Germinal center (tissue), 1 donor: ENCODE data around the gene HCN4.
A peak's percentile ranks its signal among the peaks of the same experiment; 100 is the strongest.

Experiments
- DNase-seq: peaks from one replicate; pipeline ENCODE4 v3.0.0; 2012; ENCODE audit warnings: mixed read lengths, low spot score

HCN4 gene

DNA sequence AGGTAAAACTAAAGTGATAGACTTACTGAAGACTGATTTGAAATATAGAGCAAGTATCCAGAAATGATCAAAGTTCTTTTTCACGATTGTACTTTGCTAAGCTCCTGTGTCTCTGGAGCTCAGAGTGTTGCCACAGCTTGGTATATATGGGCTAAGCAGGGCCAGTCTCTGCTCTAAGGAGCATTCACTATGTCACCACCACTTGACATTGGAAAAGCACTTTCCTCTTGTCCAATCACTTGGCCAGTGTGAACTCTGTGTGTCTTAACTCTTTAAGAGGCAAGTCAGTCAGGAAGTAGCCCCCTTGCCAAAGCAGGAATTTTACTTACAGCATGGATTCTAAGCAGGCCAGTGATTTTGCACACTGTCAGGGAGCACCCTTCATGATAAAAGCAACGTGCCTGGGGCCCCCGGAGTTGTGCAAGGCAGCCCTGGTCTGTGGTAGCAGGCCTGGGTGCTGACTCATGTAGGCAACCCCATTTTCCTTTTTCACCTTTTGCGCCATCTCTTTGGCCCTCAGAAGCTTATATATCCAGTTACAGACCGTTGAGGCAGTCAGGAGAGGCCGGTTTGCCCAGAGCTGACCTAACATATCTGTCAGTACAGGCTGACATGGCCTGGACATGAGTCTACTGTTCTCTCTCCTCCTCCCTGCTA is 73.0 kb downstream of the HCN4 start:
- no peak for DNase-seq

DNA sequence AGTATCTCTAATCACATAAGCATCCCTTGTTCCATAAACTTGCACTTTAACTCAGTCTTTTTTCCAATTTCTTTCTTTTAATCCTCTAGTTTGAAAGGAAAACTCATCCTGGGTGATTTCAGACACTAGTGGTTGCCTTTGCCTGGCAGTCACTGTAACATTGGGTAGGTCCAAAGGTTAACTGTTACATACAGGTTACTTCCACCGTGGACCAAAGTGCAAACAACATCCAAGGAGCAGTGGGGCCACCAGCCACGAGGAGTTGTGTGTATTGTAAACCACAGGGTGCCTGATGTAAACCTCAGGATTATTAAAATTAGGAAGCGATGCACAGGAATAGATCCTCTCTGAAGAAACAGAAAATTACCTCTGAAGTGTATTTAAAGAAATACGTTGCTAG is 75.0 kb downstream of the HCN4 start:
- DNase-seq: no peak

DNA sequence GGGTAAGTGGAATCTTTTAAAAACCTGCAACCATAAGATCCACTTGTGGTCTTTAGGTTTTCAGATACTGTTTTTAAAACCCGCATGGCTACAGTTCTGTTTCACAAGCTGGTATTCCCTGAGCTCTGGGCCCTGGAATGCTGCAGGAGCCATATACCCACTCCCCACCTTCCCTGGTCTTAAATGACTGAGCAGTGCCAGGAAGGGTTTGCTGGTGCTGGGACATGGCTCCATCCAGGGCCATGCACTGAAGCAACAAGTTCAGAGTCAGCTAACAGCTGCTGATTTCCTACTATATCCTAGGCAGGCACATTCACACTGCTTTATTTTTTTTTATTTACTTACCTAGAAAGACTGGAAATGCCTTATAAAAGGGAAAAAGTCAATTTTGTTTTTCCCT is 77.3 kb downstream of the HCN4 start:
- no peak for DNase-seq

DNA sequence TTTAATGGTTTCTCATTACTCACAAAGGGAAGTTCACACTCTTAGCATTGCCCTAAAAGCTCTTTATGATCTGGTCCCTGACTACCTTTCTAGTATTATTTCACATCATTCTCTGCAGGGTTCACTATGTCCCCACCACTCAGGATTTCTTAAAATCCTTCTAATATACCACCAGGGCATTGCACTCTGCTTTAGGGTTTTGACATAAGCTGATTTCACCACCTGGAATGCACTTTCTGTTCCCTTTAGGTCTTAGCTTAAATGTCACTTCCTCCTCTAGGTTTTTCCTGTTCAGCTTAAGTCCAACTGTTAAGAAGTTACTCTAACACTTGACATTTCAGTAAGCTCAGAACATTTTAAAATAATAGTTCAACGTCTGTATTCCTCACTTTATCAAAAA is 81.7 kb downstream of the HCN4 start:
- DNase-seq: no peak

DNA sequence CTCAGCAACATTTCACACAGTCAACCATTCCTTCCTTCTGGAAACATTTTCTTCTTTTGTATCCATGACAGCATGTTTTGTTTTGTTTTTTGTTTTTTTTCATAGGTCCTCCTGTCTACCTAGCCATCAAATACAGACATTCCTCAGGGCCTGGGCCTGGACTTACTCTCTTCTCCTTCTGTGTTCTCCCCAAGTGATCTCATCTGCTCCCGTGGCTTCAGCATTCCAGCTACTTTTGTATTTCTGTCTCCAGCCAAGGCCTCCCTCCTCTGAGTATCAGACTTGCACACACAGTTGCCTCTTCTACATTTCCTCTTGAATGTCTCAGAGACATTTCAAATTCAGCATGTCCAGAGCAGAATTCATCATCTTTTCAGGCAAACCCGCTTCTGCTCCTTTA is 82.4 kb downstream of the HCN4 start:
- no peak for DNase-seq

DNA sequence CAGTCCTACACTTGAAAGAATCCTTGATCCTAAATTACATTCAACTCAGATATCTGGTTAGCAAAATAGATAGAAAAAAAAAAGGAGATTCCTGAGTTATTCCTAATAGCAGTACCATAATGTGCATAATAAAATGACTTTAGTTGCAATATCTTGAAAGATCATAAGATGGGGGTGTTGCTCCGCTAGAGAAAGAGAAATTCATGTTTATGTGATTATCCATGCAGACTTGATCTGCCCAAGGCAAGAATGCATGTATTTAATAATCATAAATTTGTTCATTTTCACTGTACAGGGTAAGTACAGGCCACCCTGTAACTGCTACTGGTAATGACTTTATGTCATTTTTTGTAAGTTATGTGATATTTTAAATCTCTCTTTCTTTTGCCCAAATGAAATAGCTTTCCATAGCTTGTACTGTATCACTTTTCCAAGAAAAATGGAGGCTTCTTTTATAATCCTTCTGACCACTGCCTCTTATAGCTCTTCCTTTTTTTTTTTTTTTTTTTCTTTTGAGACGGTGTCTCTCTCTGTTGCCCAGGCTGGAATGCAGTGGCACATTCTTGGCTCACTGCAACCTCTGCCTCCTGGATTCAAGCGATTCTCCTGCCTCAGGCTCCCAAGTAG is 84.6 kb downstream of the HCN4 start:
- DNase-seq: peak; percentile 13

DNA sequence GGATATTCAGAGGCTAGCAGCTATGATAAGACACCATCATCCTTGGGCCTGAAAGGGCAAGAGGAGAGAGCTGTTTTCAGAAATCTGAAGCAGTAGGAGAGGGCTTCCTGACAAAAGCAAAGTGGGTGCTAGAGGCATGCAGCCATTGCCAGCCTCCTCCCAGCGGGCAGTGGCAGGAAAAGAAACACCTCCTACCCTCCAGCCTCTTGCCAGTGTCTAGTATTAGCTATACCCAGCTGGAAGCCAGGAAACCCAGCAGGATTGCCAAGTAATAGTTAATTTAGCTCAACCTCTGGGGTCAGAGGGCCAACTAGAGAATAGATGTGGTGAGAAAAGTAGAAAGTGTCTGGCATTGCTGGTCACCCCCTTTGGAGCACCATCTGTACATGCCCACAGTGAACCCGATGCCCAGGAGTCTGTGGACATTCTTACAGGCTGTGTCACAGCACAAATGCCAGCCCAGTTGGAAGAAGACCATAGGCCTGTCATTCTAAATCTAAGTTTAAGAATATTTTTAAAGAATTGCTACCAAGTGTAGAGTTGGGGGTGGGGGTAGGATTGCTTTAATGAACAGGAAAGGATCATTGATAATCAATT is 85.3 kb downstream of the HCN4 start:
- no peak for DNase-seq

DNA sequence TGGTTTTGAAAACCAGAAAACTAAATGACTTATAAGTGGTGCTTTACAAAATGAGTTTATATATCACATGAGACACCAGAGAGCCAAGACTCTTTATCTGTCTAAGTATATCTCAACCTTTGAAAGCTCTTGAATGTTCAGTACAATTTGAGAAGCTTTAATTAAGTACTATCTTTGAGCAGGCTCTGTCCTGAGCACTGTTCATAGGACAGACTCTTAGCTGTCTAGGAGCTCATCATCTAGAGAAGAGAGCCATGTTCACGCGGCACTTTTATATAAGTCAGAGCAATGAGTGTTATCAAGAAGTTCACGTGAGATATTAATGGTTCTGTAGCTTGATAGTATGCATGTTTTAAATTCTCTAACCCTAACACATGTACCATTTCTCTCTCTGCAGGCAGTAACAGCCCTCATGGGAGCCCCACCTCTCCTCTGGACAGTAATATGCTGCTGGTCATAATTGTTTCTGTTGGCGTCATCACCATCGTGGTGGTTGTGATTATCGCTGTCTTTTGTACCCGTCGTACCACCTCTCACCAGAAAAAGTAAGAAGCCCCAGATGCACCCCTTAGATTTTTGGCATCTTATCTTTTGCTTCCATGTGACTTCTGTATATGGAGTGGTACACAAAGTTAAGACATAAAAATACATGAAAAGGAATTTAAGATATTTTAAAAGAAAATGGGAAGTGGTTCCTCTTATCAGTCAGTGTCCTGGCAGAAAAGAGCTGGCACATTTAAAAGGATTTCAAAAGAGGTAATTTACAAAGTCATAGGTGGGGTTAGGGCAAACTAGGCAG is 86.0 kb downstream of the HCN4 start:
- DNase-seq: no peak

DNA sequence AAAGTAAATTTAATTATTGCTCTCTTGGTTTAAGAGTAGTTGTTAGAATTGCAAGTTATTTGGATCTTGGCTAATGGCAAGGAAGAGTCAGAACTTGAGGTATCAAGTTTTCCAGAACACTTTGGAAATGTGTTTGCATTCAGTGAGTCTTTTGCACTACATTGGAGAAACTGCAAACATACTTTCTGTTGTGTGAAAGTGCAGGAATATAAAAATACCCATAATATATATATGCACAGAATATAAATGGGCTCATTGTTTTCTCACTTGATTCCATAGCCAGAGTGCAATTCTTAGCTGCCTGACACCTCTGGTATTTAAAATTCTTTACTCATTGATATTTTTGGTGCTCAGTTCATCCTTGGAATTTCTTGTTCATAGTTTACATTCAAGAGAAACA is 92.9 kb downstream of the HCN4 start:
- no peak for DNase-seq

DNA sequence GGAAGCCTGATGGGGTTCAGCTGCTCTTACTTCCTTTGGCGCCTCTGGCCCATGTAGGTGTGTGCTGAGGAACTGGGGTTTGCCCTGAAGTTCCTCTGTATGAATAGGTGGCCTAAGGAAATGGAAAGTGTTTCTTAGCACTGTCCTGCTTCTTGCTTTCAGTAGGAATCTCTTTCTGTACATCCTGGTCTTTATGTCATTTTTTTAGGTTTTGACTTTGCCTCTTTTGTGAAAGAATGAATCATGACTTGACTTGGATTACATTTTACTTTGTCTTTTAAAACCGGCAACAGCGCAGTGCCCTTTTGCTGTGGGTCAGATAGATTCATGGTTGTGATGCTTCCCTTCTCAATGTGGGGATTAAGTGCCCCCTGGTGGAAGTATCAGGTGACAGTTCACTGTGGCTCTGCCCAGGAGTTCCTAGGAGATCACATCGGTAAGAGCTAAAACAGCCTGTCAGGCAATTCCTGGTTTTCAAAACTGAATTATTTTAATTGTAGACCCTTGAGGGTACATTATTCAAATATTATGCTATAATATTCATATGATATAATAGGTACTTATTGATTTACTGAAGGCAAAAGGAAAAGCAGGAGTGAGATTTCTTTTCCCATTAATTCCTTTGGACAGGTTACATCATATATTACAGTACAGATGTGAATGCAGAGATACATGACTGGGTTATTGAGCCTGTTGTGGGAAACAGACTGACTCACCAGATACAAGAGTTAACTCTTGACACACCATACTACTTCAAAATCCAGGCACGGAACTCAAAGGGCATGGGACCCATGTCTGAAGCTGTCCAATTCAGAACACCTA is 95.4 kb downstream of the HCN4 start:
- DNase-seq: peak; percentile 45

DNA sequence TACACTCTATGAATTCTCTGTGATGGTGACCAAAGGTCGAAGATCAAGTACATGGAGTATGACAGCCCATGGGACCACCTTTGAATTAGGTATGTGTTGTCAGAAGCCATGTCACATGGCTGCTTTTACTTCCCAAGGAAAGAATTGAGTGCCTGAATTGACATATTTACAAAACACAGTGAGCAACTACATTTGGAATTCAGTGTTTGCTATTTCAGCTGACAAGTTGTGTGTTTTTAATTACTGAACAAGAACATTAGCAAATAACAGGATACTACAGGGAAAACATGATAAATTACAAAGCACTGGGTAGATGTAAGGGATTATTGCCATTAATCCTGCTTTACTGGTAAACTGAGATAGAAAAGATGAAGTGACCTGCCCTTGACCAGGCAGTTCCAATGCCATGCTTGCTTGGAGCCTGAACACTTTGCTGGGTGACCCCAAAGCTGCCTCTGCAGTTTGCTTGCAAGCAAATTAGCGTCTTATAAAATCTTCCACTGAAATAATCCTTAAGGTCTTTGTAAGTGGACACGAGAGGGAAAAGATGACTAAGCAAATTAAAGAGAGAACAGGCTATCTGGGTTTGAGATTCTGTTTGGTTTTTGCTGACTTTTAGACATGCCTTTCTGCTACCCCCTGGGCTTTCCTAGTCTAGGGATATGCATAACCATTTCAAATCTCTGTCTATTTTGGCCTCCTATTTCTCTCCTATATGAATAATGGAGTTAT is 98.2 kb downstream of the HCN4 start:
- DNase-seq: no peak
